Stimulated activated CD8-positive, alpha-beta memory T cell treated with anti-CD3 and anti-CD28 coated beads, Interleukin-15, amount 100 ng/mL, for 24 hours (primary cell): Measurements from ENCODE around the gene BICDL1.
"Not testable (repeated sequence)": the region's sequence is repeated elsewhere in the genome, so short reads cannot be mapped to it uniquely, and the experiment has no call there.

Source experiments
- DNase-seq: peaks from one replicate; pipeline ENCODE4 v3.0.0-alpha.2; 2020; ENCODE audit warnings: low read depth

BICDL1 gene

DNA sequence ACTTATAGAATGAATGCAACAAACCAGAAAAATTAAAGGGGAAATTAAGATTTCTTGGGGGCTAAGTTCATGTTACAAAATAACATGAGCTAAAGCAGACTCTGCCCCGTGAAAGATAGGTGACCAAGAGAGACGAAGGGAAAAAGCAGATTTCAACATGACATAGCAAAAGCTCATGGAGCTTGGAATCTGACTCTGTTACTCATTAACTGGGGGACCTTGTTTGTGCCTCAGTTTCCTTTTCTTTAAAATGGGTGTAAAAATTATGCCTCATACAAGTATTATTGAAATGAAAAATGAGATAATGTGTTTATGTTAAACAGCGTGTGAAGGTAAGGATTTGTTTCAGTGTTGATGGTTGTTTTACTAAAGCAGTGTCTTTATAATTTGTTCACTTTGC is 11.5 kb downstream of the BICDL1 start:
- DNase-seq: no peak

DNA sequence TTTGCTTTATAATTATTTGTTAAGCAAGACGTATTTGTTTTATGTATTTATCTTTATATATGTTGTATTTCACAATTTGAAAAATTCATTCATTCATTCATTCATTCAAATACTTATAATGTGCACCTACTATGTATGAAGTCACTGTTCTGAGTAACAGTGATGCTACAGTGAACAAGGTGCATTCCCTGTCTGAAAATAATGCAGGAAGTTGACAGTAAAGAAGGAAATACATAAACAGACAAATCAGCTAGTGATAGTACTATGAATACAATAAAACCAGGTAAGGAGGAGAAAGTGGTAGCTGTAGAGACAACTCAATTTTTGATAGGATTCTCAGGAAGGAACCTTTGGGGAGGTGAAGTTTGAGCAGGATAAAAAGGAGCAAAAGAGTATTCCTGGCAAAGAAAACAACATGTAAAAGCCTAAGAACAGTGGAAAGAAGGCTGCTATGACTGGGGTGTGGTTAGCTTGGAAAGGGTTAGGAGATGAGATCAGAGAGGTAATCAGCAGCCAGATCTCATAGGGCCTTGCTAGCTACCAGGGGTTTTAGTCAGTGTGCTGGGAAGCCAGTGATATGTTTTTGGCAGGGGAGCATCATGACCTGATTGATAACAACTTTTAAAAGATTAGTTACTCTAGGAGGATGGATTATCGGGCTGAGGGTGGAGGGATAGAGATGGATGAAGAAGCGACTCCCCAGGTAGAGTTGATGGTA is 17.4 kb downstream of the BICDL1 start:
- no peak for DNase-seq

DNA sequence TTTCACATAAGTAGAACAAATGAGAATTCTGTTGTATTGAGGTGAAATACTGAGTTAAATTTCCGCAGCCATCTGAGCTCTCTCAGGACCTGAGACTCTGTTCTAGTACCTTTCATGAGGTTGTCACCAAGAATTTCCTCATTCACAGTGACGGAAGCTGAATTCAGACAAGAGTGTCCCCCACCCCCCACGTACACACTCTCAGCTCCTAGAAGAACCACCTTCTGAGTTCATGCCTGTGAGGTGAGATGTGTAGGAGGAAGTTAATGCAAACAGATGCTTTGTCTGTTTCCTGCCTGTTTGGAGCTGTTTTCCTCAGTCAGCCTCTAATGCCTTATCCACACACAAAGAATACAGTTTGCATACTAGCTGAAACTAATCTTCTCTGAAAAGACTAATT is 18.2 kb downstream of the BICDL1 start:
- no peak for DNase-seq

DNA sequence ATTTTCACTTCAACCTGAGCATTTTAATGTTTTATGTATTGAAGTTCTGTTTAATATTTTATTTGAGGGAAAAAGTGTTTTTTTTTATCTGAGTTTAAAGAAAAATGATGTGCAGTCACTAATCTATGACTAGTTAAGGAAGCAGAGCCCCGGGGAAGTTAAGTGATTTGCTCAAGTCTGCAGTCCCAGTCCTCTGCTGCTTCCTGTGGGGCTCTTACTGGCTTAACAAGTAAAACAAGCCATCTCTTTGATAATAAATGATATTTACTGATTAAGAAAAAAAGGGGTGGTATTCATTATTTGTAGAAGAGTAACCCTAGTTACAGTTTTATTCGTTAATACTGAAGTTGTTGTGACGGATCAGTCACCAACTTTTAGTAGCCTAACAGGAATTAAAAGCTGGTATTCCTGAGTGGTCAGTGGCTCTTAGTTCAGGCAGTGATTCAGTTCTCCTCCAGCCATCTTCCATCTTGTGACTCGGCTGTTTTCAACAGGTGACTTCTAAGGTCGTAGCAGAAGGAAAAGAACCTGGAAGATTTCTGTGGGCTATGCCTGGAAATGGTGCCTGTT is 21.7 kb downstream of the BICDL1 start:
- no peak for DNase-seq

DNA sequence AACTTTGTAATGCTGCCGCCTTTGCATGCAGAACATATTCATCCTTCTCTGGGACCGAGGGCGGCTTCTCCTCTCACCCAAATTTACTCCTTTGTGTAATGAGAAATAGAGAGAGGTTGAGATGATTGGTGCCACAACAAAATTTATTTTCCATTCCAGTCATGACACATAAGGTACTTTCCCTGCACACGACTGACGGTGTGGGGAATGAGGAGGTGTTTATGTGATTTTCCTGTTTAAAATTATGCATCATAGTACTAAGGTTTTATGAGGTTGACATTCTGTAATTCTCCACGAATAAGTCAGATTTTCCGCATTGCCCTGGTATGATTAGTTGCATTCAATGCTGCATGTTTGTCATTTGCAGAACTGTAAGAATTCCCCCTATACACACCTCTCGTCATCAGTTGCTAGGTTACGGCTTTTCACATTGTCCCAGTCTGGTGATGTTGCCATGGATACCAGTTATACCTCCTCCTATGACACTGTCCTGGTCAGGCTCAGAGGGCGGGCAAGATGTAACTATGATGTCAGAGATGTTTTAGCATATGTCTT is 23.1 kb downstream of the BICDL1 start:
- no peak for DNase-seq

DNA sequence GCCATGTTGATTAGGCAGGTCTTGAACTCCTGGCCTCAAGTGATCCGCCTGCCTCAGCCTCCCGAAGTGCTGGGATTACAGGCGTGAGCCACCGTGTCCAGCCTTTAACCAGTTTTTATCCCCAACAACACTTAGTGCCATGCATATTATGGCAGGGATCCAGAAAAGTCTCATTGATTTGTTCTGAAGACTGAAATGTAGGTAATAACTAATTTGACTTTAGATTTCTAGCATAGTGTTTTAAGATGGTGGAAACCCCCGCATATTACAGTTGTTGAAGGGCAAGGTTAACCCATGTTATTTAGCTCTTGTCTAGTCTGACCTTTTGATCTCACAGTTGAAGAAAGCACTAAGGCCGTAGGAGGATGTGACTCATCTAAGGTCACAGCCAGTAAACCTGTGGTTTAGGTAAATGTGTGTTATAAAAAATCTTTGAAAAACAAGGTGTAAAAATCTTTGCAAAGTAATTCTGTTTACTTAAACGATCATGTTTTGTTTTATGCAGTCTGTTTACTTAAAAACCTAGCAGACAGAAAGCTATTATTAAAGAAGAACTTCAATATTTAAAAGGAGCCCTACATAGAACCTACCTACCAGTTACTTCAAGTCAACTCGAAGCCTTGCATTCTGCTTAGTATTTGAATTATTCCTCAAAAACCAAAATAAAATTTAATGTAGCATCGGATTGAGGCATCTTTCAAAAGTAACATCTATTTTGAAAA is 24.8 kb downstream of the BICDL1 start:
- DNase-seq: no peak

DNA sequence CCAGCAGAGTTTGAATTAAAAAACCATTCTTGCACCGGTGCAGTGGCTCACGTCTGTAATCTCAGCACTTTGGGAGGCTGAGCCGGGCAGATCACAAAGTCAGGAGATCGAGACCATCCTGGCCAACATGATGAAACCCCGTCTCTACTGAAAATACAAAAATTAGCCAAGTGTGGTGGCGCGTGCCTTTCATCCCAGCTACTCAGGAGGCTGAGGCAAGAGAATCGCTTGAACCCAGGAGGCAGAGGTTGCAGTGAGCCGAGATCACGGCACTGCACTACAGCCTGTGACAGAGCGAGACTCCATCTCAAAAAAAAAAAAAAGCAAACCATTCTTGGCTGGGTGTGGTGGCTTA is 25.3 kb downstream of the BICDL1 start:
- not testable (repeated sequence) for DNase-seq

DNA sequence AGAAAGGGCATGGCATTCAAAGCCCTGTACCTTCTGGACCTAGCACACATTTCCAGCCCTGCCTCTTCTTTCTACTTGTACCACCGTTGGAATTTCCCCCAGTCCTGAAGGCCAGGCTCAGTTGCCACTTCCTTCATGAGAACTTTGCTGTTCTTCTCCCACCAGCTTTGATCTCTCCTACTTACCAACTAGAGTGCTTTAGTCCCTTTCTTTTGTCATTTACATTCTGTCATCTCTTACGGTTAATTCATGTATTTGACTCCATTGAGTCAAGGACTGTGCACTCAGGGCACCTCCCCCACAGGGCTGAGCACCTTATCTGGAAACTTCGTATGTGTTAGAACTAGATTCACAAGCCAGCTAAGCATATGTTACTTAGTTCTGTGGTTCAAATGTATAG is 26.3 kb downstream of the BICDL1 start:
- no peak for DNase-seq

DNA sequence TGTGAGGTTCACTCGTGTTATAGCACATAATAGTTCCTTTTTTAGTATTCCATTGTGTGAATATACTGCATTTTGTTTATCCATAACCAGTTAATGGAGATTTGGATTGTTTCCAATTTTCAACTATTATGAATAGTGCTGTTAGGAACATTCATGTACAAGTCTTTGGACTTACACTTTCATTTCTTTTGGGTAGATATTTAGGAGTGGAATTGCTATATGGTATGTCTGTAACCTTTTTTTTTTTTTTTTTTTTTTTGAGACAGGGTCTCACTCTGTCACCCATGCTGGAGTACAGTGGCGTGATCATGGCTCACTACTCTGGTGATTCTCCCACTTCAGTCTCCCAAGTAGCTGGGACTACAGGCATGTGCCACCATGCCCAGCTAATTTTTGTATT is 27.2 kb downstream of the BICDL1 start:
- DNase-seq: not testable (repeated sequence)

DNA sequence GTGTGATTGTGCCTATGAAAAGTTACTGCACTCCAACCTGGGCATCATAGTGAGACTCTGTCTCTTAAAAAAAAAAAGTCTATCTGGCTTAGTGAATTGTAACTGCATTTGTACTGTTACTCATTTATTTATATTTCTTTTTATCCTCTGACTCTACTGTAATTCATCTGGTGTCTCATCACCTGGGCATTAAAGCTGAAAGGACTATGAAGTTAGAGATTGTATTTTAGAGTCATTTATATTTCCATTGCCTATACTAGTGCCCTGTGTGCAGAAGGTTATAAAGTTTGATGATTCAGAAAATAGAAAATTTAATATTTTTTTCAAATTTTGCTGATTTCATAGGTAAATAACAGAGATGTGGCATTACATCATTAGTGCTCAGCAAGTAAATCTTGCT is 30.2 kb downstream of the BICDL1 start:
- no peak for DNase-seq

DNA sequence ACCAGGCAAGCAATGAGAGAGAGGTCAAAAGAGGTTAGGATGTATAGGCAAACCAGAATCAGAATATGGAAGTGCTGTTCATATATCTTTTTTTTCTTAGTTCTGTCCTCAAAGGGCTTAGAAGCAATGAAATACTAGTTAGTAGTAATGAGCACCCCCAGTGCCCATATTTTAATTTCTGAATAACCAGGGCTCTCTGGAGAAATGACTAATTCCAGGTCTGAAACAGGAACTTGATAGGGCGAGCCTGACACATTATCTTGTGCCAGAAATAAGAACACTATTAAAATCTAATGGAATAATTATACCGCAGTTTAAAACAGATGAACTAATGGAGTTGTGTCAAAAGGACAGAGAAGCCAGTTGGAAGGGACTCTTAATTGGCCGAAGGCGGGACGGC is 30.9 kb downstream of the BICDL1 start:
- no peak for DNase-seq

DNA sequence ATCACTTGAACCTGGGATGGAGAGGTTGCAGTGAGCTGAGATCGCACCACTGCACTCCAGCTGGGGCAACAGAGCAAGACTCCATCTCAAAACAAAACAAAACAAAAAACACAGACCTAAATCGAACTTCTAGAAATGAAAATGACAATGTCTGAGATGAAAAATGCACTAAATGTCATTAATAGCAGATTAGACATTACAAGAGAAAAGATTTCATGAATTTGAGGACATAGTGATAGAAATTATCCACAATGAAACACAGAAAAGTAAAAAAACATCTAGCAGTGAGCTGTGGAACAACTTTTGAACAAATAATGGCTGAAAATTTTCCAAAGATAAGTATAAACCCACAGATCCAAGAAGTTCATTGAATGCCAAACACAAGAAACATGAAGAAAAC is 35.2 kb downstream of the BICDL1 start:
- DNase-seq: no peak

DNA sequence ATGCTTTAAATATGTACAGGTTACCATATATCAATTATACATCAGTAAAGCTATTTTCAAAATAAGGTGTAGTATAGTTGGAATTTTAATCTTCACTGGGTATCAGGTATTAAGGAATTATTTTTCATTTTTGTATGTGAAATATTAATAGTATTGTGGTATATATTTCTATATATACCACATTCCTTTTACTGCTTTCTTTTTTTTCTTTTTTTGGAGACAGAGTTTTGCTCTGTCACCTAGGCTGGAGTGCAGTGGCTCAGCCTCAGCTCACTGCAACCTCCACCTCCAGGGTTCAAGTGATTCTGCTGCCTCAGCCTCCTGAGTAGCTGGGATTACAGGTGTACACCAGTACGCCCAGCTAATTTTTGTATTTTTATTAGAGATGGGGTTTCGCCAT is 36.6 kb downstream of the BICDL1 start:
- DNase-seq: no peak

DNA sequence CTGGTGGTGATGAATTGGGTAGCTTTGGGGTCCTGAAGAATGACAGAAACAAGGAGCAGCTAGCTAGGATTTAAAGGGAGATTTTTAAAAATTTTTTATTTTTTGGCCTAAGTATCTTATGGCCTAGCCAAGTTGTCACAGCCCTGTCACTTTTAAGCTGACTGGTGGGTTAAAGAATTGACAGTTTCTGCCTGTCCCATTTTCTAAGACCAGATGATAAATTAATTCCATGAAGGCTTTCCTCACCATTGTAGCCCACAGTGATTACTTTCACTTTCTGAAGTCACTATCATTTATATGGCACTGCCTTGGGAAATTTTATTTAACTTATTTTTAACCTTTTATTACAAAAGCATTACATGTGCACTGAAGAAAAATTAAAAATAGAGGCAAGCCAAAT is 43.2 kb downstream of the BICDL1 start:
- DNase-seq: no peak

DNA sequence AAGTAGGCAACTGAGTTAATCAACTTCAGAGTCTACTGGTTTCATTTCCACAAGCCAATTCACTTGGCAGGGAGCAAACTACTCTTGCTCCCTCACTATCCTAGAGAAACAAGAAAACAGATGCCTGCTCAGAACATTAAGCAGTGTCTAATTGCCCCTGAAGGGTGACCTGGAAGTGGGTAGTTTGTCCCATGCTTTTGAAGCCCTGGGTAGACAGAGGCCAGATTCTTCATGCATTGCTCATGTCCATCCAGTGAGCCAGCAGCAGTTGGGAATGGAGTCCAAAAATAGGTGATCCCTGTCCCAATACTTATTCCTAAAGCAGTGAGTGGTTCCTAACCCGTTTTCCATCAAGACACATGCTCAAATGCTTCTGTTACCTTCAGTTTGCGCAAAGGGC is 48.8 kb downstream of the BICDL1 start:
- DNase-seq: no peak

DNA sequence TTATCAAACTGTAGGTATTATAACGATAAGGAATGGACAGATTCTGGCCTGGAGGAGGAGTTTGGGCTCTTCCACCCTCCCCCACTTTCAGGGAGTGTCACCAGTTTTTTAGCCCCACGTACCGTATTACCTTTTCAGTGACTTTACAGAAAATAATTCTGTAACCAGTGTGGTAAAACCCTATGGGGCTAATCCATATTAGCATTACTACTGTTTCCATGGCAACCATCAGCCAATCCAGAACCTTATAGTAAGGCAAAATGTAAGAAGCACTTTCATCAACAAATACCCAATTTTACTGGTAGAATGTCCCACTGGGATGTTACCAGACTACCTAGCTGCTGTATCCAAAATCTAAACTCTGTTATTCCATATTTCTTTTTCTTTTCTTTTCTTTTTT is 50.7 kb downstream of the BICDL1 start:
- no peak for DNase-seq

DNA sequence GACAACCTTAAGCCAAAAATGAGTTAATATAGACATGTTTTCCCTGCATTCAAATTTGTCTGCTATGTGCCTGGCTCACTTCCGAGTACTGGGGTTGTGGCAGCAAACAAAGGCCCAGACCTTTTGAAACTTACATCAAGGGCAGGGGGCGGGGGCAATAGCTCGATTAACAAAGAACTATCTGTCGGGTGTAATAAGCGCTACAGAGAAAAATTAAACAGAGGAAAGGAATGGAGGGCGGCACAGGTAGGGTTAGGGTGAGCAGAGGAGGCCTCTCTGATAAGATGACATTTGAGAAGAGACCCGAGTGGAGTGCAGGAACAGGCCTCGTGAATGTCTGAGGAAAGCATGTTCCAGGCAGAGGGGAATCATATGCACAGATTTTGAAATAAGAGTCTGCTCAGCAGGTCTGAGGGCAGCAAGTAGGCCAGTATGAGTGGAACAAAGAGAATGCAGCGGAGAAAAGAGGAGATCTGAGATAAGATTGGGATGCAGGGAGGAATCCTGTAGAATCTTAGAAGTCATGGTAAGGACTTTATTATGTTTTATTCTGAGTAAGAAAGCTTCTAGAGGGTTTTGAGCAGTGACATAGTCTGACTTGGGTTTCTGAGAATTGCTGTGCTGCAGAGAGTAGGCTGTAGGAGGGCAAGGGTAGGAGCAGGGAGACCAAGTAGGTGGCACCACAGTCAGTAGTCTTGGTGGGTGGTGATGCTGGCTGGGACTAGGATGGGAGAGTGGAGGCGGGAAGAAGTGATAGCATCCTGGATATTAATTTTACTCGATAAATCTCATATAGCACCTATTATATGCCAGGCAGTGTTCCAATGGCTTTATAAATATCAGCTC is 52.6 kb downstream of the BICDL1 start:
- DNase-seq: no peak

DNA sequence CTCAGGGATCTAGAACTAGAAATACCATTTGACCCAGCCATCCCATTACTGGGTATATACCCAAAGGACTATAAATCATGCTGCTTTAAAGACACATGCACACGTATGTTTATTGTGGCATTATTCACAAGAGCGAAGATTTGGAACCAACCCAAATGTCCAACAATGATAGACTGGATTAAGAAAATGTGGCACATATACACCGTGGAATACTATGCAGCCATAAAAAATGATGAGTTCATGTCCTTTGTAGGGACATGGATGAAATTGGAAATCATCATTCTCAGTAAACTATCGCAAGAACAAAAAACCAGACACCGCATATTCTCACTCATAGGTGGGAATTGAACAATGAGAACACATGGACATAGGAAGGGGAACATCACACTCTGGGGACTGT is 56.3 kb downstream of the BICDL1 start:
- DNase-seq: not testable (repeated sequence)

DNA sequence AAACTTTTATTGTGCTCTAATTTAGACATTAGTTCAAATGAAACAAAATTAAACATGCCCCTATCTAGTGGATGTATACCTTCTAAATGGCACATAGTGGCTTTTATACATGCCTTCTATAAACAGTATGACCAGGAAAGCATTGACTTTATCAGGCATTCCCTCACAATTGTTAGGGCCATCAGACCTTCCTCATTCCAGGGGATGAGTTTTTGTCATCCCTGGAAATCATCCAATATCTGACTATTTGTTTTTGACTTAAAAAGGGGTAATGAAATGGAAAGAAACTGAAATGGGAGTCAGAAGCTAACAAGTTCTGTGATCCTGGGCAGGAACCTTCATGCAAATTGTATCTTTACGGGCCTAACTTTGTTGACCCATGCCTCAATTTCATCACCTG is 58.0 kb downstream of the BICDL1 start:
- DNase-seq: no peak

DNA sequence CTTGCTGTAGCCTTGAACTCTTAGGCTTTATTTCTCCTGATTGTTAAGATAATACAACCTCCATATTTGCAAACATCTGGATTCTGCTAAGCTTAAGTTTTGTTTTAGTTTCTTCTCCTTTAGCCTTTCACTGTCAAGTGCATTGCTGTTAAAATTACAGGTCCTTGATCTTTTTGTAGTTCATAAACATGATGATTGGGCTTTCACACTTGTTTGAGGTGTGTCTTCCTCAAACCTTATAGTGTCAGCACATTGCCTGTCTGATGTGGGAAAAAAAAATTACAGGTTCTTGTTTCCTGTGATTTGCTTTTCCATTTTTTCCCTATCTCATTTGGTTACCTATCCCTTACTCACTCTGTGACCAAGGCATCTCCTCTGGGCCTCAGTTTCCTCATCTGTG is 59.2 kb downstream of the BICDL1 start:
- DNase-seq: no peak

DNA sequence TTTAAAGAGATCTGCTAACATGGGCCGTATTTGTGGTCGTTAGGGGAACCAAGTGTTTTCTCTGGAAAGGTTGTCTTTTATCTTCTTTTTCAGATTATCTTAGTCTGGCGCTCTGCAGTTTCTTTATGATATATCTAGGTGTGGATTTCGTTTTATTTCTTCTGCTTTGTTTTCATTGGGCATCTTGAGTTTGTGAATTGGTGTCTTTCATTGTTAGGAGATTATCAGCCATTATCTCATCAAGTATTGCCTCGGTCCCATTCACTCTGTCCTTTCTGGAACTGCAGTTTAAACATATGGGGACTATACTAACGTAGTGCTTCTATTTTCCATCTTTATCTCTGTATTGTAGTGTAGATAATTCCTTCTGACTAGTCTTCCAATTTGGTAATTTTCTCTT is 60.4 kb downstream of the BICDL1 start:
- no peak for DNase-seq

DNA sequence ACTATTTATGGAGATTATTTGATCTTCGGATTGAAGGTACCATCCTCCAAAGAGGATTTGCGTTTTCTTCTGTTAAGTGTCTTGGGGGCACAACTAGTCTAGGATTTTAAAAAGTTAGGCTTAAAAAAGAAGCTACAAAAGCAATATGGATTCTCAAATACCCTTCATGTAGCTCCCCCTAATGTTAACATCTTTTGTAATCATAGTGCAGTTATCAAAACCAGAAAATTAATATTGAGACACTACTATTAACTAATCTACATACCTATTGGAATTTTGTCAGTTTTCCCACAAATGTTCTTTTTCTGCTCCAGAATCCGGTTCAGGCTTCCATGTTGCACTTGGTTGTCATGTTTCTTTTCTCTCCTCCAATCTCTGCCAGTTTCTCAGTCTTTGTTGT is 62.5 kb downstream of the BICDL1 start:
- DNase-seq: no peak

DNA sequence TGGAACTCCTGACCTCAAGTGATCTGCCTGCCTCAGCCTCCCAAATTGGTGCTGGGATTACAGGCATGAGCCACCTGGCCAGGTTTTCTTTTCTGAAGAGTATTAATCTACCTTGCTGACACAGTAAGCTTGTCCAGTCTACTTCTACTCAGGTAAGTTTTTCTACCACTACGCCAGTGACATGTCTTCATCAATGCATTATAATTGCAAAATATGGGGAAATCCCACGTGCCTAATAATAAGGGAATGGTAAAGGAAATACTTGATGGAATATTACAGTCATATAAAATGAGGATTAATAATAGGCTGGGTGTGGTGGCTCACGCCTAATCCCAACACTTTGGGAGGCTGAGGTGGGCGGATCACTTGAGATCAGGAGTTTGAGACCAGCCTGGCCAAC is 65.3 kb downstream of the BICDL1 start:
- no peak for DNase-seq
